ENCODE data around the gene STRIP2.

STRIP2 gene

DNA sequence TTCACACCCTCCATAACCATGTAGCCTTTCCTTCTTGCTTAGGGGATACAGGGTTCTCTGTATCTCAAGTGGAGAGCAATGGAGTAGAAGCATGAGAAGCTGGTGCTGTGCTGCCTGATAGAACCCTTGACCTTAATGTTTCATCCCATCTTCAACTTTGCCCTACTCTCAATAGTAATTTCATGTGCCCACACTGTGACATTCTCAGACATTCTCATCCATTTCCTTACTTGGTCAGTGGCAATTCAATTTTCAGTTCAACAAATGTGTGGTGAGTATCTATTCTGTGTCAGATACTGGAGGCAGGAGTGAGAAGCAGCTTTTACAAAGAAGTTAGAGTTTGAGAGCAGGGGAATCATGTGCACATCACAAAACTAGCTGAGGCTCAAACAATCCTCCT is 16.1 kb downstream of the STRIP2 start:
- no peaks in the 10 kb centered on the region for H3K4me1 Mint-ChIP-seq
- peaks cover 15% of the 10 kb centered on the region for H3K9me3 Mint-ChIP-seq
- TF ChIP-seq, protein P1, sequence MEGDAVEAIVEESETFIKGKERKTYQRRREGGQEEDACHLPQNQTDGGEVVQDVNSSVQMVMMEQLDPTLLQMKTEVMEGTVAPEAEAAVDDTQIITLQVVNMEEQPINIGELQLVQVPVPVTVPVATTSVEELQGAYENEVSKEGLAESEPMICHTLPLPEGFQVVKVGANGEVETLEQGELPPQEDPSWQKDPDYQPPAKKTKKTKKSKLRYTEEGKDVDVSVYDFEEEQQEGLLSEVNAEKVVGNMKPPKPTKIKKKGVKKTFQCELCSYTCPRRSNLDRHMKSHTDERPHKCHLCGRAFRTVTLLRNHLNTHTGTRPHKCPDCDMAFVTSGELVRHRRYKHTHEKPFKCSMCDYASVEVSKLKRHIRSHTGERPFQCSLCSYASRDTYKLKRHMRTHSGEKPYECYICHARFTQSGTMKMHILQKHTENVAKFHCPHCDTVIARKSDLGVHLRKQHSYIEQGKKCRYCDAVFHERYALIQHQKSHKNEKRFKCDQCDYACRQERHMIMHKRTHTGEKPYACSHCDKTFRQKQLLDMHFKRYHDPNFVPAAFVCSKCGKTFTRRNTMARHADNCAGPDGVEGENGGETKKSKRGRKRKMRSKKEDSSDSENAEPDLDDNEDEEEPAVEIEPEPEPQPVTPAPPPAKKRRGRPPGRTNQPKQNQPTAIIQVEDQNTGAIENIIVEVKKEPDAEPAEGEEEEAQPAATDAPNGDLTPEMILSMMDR (IDR thresholded peaks at IDR 0.05; ENCODE audit: unreplicated experiment in 3 of 3) = no peak
- peaks cover 3% of the 10 kb centered on the region for H3K27me3 Mint-ChIP-seq (ENCODE audit: low read depth)
- no peak overlapping the region for H3K4me3 Mint-ChIP-seq
- H3K27ac Mint-ChIP-seq = no peak overlapping the region
- H3K36me3 Mint-ChIP-seq (ENCODE audit: low read depth) = peaks cover 53% of the 10 kb centered on the region

- Mint-ChIP-seq H3K27me3 (ENCODE audit: low read depth) (peaks cover 3% of the 10 kb centered on the region), H3K36me3 (ENCODE audit: low read depth) (peaks cover 37% of the 10 kb centered on the region), H3K4me1 (no peaks in the 10 kb centered on the region), H3K4me3 (no peak overlapping the region), H3K27ac (no peak overlapping the region), H3K9me3 (peaks cover 15% of the 10 kb centered on the region)
- TF ChIP-seq, protein P1 (IDR thresholded peaks at IDR 0.05; ENCODE audit: unreplicated experiment in 3 of 3) = no peak
Observed at GRCh38 chr7:129452589-129453231, 18.5 kb downstream of the STRIP2 start.

DNA sequence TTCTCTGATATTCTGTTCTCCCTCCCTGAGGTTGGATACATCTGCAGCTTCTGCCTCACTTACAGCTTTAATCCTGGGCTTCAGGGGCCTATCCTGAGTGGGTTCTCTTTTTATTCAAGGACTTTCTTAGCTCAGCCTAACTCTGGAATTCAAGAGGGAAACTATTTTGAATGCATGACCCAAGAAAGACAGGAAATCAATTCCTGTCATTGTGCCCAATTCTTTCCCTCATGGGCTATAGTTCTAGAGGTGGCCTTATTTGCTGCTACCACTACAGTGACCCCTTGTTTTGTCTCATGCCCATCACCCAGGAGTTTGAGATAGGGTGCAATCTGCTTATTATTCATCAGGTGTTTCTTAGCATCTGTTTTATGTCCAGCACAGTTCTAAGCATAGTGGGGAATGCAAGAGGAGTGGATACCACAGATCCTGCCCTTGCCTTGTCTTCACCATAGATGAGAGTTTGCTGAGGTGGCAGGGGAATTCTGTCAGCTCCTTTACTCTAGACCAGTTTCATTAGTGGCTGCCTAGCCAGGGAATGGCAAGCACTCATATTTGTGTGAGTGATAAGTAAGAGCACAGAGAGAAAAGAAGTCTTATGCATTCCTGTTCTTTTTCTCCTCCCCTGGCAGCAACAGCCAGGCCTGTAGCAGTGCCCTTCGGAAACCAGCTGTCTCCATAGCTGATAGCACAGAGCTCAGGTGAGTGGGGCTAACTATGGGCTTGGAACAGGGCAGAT is 19.4 kb downstream of the STRIP2 start:
- Mint-ChIP-seq H3K27ac (no peak overlapping the region), H3K4me3 (no peak overlapping the region), H3K9me3 (peaks cover 12% of the 10 kb centered on the region), H3K27me3 (ENCODE audit: low read depth) (peaks cover 2% of the 10 kb centered on the region), H3K4me1 (no peaks in the 10 kb centered on the region), H3K36me3 (ENCODE audit: low read depth) (peaks cover 34% of the 10 kb centered on the region)
- TF ChIP-seq, protein P1 (IDR thresholded peaks at IDR 0.05; ENCODE audit: unreplicated experiment in 3 of 3) = no peak

- TF ChIP-seq, protein P1 (IDR thresholded peaks at IDR 0.05; ENCODE audit: unreplicated experiment in 3 of 3) = no peak
- H3K4me3 Mint-ChIP-seq = no peak overlapping the region
- H3K27me3 Mint-ChIP-seq (ENCODE audit: low read depth) = no peaks in the 10 kb centered on the region
- H3K27ac Mint-ChIP-seq = no peak overlapping the region
- no peaks in the 10 kb centered on the region for H3K4me1 Mint-ChIP-seq
- peaks cover 32% of the 10 kb centered on the region for H3K36me3 Mint-ChIP-seq (ENCODE audit: low read depth)
- peaks cover 7% of the 10 kb centered on the region for H3K9me3 Mint-ChIP-seq
Observed at GRCh38 chr7:129454249-129454551, 20.0 kb downstream of the STRIP2 start.

GRCh38 chr7:129456421-129456820 is 22.2 kb downstream of the STRIP2 start:
- Mint-ChIP-seq H3K9me3 (no peaks in the 10 kb centered on the region), H3K4me3 (no peak overlapping the region), H3K36me3 (ENCODE audit: low read depth) (peaks cover 16% of the 10 kb centered on the region), H3K27me3 (ENCODE audit: low read depth) (no peaks in the 10 kb centered on the region), H3K27ac (no peak overlapping the region), H3K4me1 (no peaks in the 10 kb centered on the region)
- TF ChIP-seq, protein P1 (IDR thresholded peaks at IDR 0.05; ENCODE audit: unreplicated experiment in 3 of 3) = no peak

GRCh38 chr7:129457101-129457500 is 22.9 kb downstream of the STRIP2 start:
- H3K4me1 Mint-ChIP-seq = no peaks in the 10 kb centered on the region

More at GRCh38 chr7:129457101-129457500, 22.9 kb downstream of the STRIP2 start:
- Mint-ChIP-seq H3K27ac (no peak overlapping the region), H3K4me3 (no peak overlapping the region), H3K9me3 (no peaks in the 10 kb centered on the region), H3K27me3 (ENCODE audit: low read depth) (no peaks in the 10 kb centered on the region), H3K36me3 (ENCODE audit: low read depth) (peaks cover 16% of the 10 kb centered on the region)
- TF ChIP-seq, protein P1 (IDR thresholded peaks at IDR 0.05; ENCODE audit: unreplicated experiment in 3 of 3) = no peak
